NCI-H82 treated with DMSO at 0.1 percent for 48 hours (cell line): ENCODE measurements around the gene CABCOCO1.

ENCODE experiments used
- DNase-seq: peaks from one replicate; lab custom pipeline; 2025; ENCODE audit not compliant: unreplicated experiment; lab: John Stamatoyannopoulos, UW

The CABCOCO1 gene

GRCh38 chr10:61662794-61663259 is at the start of gene CABCOCO1:
CABCOCO1 (plus strand) TSS chr10:61662929; CDS start chr10:61662973, 44 bp downstream.
- DNase-seq: no peak

DNA sequence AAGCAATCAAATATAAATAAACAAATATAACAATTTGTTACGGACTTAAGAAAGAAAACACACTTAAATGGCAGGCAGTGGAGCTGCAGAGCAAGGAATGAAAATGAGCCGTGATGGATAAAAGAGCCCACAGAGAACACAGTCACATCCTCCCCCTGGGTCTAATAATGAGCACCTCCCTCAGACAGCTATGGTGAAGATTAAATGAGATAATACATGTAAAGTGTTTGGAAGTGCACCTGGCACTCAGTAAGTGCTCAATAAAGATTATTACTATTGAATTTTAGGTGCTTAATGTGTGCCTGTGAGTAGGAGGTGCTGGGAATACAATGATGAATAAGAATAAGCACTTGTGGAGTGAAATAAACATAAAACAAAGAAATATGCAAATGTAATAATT is 49.1 kb upstream of the CABCOCO1 start:
- DNase-seq: no peak

DNA sequence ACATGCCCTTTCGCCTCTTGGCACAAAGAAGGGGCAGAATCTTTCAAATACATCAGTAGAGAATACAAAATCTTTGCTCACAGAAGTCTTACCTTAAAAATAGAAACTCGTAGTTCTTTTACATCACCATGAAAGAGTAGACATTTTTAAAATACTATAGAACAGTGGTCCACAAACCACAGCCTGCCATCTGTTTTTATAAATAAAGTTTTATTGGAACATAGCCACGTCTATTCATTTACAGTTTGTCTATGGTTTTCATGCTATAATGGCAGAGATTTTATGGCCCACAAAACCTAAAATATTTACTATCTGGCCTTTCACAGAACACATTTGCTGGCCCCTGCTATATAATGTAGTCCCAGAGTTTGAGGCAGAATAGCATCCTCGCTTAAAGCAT is 46.1 kb upstream of the CABCOCO1 start:
- DNase-seq: no peak

DNA sequence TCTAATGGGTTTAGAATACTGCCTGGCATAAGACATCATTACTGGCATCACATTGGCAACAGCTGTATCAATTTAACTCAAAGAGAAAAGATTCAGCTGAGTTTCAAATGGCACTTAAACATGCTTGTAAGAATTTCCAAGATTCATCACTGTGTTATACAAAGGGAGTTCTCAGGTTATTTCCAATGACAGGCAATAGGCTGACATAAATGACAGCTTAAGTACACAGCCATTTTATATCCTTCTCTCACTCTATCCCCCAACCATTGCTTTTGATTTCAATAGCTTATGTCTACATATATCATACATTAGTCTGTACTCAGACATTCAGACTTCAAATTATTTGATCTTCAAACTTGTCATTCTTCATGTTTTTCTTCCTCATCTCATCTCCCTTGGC is 45.5 kb upstream of the CABCOCO1 start:
- DNase-seq: no peak

- DNase-seq: no peak
Observed at GRCh38 chr10:61617586-61617985, 45.1 kb upstream of the CABCOCO1 start.

DNA sequence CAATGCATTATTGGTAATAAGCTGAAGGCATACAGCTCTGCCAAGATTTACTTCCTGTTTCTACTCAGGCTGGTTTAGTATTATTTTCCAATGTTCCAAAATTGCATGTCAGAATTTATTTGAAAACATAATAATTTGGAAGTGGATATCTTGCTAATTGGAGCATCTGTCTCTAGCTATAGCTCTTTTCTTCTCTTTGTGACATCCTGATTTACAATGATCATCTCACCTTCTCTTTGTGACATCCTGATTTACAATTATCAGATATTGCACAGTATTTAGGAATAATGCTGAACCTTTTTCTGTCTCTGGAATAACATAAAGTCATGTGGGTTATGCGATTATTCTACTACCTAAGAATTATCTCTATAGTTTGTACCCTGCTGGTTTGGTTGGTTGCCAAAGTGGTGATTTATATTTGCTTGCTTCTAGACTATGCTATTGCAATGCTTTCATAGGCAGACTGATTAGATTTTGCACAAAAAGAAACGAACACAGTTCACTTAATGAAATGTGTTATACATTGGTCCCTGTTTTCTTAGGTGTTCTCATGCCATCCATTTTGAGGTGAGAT is 44.3 kb upstream of the CABCOCO1 start:
- DNase-seq: no peak

- DNase-seq: no peak
Observed at GRCh38 chr10:61620506-61620905, 42.2 kb upstream of the CABCOCO1 start.

GRCh38 chr10:61621605-61622051 is 41.1 kb upstream of the CABCOCO1 start:
- no peak for DNase-seq

DNA sequence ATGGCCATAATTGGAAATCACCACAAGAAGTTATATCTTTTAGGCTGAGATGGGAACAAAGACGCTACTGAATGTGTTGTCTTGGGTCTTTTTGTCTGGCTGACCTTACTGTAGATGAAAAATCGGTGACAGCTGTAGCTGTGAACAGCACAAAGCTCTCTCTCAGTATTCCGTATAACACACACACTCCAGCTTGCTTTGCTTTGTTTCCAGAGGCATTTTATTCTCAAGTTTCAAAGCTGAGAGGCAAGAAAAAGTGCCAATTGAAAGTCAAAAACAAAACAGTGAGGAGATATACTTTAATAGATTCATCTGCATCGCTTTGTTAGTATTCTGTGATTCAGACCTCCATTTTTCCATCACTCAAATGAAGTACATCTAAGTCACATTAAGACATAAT is 39.6 kb upstream of the CABCOCO1 start:
- no peak for DNase-seq

- DNase-seq: no peak
Observed at GRCh38 chr10:61626209-61626608, 36.5 kb upstream of the CABCOCO1 start.

- DNase-seq: no peak
Observed at GRCh38 chr10:61627266-61627665, 35.5 kb upstream of the CABCOCO1 start.

GRCh38 chr10:61628151-61628874 is 34.4 kb upstream of the CABCOCO1 start:
- DNase-seq: no peak

- DNase-seq: no peak
Observed at GRCh38 chr10:61628875-61629513, 33.7 kb upstream of the CABCOCO1 start.

DNA sequence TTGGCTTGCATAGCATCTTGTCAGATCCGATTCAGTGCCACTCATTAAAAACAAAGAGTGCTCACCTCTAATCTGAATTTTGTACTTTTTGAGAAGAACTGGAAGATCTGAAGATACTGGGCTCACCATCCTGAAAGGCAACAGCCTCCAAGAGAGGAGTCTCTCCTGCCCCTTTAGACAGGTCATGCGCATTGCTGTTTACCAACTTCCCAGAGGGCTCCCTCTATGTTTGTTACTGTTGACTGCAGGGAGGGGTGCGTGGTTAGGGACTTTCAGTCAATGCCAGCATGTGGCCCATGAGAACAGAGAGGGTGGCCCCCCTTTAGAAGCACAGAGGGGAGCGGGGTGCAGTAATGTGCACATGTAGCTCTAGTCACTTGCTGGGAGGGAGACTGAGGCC is 33.2 kb upstream of the CABCOCO1 start:
- no peak for DNase-seq

GRCh38 chr10:61632057-61632670 is 30.6 kb upstream of the CABCOCO1 start:
- DNase-seq: no peak

- no peak for DNase-seq
Observed at GRCh38 chr10:61633665-61634064, 29.1 kb upstream of the CABCOCO1 start.

DNA sequence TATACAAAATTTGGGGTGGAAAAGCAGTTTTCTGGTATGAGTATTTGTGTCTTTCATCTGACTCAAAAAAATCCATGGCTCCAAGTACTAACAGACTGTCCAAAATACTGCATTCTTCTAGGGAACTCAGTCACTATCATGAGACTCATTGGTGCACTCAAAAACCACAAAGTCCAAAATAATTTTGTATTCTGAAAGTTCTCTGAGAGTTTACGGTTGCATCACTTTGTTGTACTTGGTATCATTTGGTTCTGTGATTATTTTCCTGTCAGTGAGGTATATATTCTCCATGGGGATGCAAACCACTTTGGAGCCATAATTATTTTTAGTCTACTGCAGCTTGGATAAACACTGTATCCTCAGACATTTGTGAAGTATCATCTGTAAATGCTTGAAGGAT is 28.0 kb upstream of the CABCOCO1 start:
- DNase-seq: no peak

DNA sequence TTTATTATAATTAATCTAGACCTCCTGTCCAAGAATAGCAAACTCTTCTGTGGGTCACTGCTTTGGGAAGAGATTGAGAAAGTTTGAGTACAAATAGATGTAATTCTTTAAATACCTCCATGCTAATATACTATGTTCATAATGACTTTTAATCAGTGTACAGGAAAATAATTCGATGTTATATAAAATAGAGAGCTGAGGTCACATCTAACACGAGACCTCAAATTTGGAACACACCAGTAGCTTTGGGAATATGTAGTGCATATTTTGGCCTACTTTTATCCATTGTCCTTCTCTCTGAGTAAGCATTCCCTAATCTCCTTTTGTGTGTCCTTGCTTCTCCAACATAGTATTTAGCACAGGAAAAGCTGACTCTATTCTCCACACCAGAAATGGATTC is 27.3 kb upstream of the CABCOCO1 start:
- no peak for DNase-seq

DNA sequence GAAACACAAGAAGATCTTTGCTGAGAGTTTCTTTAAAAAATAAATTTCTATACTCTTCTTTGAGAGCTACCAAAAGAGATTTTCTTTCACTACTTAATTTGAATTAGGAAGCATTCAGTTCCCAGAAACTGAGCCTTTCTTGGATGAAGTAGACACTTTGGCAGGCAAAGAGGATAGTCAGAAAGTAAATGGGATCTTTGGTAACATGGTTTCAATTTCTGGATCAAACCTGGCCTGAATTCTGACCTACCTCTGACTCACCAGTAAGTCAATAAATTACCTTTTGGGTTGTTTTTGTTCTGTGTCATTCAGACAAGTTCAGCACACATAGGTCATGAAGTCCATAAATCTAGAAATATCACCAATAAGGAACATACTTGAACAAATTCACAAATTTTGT is 26.8 kb upstream of the CABCOCO1 start:
- DNase-seq: no peak

- no peak for DNase-seq
Observed at GRCh38 chr10:61639952-61640351, 22.8 kb upstream of the CABCOCO1 start.

DNA sequence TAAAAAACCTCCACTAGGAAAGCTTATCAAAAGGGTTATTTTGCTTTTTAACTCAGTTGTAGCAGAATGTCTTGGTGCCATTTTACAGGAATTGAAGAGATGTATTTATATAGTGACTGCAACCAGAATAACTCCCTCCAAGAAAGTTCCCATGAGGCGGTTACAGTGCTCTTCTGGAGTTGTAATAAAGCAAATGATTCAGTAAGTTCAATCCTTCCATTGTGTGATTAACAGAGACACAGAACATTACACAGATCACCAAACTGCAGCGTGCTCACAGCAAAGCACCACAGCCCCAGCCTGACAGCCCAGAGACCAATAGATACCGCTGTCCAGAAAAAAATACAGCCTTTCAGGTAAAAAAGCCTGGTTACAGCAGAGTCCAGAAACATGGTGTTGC is 21.9 kb upstream of the CABCOCO1 start:
- DNase-seq: no peak

GRCh38 chr10:61642150-61642571 is 20.6 kb upstream of the CABCOCO1 start:
- no peak for DNase-seq
